OCI-LY3 (cell line): Measurements from ENCODE around the gene SLC35A5.

ENCODE experiments used
- EZH2phosphoT487 ChIP-seq: fragments of 200-600 bp; shearing (Covaris generic); IDR thresholded peaks from 2 replicates; pipeline ENCODE4 v1.6.1; 2018; ENCODE audit warnings: antibody characterized with exemption, mixed run types, low read depth
- TF ChIP-seq, protein P1 (sequence below): fragments of 200-600, 300-600 bp; sonication (generic); IDR thresholded peaks from 2 replicates; pipeline ENCODE4 v1.5.1; 2014; ENCODE audit warnings: antibody characterized with exemption, low read length, low read depth

DNA sequence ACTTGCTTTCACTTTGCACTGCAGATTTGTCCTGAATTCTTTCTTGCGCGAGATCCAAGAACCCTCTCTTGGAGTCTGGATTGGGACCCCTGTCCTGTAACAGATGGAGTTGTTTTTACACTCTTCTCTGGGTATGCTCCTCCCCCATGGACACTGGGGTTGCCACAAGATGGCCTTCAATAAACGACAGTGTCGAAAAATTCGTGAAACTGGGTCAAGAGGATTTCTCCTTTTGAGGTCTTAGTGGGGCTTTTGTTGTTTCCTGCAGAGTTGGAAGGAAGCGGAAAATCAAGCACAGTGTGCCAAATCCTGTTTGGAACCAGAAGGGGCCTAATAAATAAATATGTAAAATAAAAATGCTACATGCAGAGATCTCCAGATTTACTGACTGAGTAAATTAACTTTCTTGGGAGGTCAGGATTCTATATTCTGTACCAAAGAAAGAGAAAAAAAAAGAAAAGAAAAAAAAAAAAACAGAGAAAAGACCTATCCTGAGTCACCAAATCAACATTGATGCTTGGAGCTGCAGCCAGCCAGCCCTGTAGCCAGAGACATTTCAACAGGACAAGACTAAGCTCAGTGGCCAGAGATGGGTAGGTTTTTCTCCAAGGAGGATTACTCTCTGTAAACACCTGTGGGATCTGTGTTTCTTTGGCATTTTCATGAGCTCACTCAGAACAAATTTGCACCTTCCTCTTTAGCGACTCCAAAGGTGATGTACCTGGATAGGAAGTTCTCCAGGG, 54.3 kb downstream of the SLC35A5 start:
- TF ChIP-seq, protein P1, sequence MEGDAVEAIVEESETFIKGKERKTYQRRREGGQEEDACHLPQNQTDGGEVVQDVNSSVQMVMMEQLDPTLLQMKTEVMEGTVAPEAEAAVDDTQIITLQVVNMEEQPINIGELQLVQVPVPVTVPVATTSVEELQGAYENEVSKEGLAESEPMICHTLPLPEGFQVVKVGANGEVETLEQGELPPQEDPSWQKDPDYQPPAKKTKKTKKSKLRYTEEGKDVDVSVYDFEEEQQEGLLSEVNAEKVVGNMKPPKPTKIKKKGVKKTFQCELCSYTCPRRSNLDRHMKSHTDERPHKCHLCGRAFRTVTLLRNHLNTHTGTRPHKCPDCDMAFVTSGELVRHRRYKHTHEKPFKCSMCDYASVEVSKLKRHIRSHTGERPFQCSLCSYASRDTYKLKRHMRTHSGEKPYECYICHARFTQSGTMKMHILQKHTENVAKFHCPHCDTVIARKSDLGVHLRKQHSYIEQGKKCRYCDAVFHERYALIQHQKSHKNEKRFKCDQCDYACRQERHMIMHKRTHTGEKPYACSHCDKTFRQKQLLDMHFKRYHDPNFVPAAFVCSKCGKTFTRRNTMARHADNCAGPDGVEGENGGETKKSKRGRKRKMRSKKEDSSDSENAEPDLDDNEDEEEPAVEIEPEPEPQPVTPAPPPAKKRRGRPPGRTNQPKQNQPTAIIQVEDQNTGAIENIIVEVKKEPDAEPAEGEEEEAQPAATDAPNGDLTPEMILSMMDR = no peak
- TF ChIP-seq EZH2phosphoT487 = no peak
